CD4-positive, alpha-beta T cell treated with Interferon gamma for 1 hour (primary cell): ENCODE results near the gene SLC2A5.
"Not testable (repeated sequence)": the region's sequence is repeated elsewhere in the genome, so short reads cannot be mapped to it uniquely, and the experiment has no call there.

Experiments used
- DNase-seq: peaks from one replicate; pipeline ENCODE4 v3.0.0-alpha.2; 2020

SLC2A5 gene

GRCh38 chr1:9069326-9070100 is at the start of gene SLC2A5:
Gene SLC2A5 (minus strand): TSS chr1:9069635. CDS start chr1:9069536, 99 bp downstream.
- peak; percentile 60 for DNase-seq

- DNase-seq = no peak
Measured at GRCh38 chr1:9118186-9118585, 48.8 kb upstream of the SLC2A5 start.

- no peak for DNase-seq
Measured at GRCh38 chr1:9115351-9116205, 46.1 kb upstream of the SLC2A5 start.

GRCh38 chr1:9112961-9113880 is 43.8 kb upstream of the SLC2A5 start:
- no peak for DNase-seq

GRCh38 chr1:9111957-9112356 is 42.5 kb upstream of the SLC2A5 start:
- DNase-seq = no peak

- no peak for DNase-seq
Measured at GRCh38 chr1:9111357-9111691, 41.9 kb upstream of the SLC2A5 start.

- peak; percentile 78 for DNase-seq
Measured at GRCh38 chr1:9110669-9111356, 41.4 kb upstream of the SLC2A5 start.

GRCh38 chr1:9108056-9108665 is 38.7 kb upstream of the SLC2A5 start:
- no peak for DNase-seq

GRCh38 chr1:9107136-9107535 is 37.7 kb upstream of the SLC2A5 start:
- DNase-seq = no peak

- no peak for DNase-seq
Measured at GRCh38 chr1:9106286-9106685, 36.9 kb upstream of the SLC2A5 start.

GRCh38 chr1:9105336-9105867 is 36.0 kb upstream of the SLC2A5 start:
- no peak for DNase-seq

- peak; percentile 41 for DNase-seq
Measured at GRCh38 chr1:9101510-9102146, 32.2 kb upstream of the SLC2A5 start.

- DNase-seq = no peak
Measured at GRCh38 chr1:9100471-9101043, 31.1 kb upstream of the SLC2A5 start.

GRCh38 chr1:9099555-9099954 is 30.1 kb upstream of the SLC2A5 start:
- DNase-seq = no peak

- no peak for DNase-seq
Measured at GRCh38 chr1:9097947-9098705, 28.7 kb upstream of the SLC2A5 start.

- no peak for DNase-seq
Measured at GRCh38 chr1:9095818-9096217, 26.4 kb upstream of the SLC2A5 start.

GRCh38 chr1:9093996-9094595 is 24.7 kb upstream of the SLC2A5 start:
- not testable (repeated sequence) for DNase-seq

- DNase-seq = no peak
Measured at GRCh38 chr1:9093581-9093980, 24.1 kb upstream of the SLC2A5 start.

- DNase-seq = no peak
Measured at GRCh38 chr1:9093091-9093490, 23.7 kb upstream of the SLC2A5 start.

GRCh38 chr1:9088807-9089206 is 19.4 kb upstream of the SLC2A5 start:
- DNase-seq = no peak
